Measurements from ENCODE around the gene GRAMD1A.

The GRAMD1A gene

GRCh38 chr19:35075202-35076025 lies 75.3 kb downstream of the GRAMD1A start:
- no peak for DNase-seq (ENCODE audit: low read depth)

GRCh38 chr19:35076026-35076370 lies 75.9 kb downstream of the GRAMD1A start:
- no peak for DNase-seq (ENCODE audit: low read depth)
